Amygdala (tissue), 56 donors: ENCODE results near the gene KDM3A.
"Not testable (repeated sequence)": the region's sequence is repeated elsewhere in the genome, so short reads cannot be mapped to it uniquely, and the experiment has no call there.

Experiments used
- DNase-seq, 56 donors: peaks; one replicate each; lab custom pipeline; 2025; lab: John Stamatoyannopoulos, UW

Gene KDM3A

GRCh38 chr2:86470890-86471289 lies 29.7 kb downstream of the KDM3A start:
- DNase-seq: no peak

- DNase-seq: no peak
Observed at GRCh38 chr2:86471637-86472036, 30.5 kb downstream of the KDM3A start.

- DNase-seq: no peak
Observed at GRCh38 chr2:86476092-86476491, 34.9 kb downstream of the KDM3A start.

GRCh38 chr2:86476918-86477317 lies 35.7 kb downstream of the KDM3A start:
- no peak for DNase-seq

- DNase-seq: no peak
Observed at GRCh38 chr2:86477349-86477748, 36.2 kb downstream of the KDM3A start.

GRCh38 chr2:86480105-86480504 lies 38.9 kb downstream of the KDM3A start:
- DNase-seq: peak in 27 of 56 donors; percentile 2 to 46 (median 15)

- DNase-seq: no peak
Observed at GRCh38 chr2:86482034-86482433, 40.9 kb downstream of the KDM3A start.

- DNase-seq: peak in 4 of 56 donors; percentile 2 to 18 (median 11)
Observed at GRCh38 chr2:86484385-86484784, 43.2 kb downstream of the KDM3A start.

GRCh38 chr2:86485103-86485502 lies 43.9 kb downstream of the KDM3A start:
- DNase-seq: no peak

- no peak for DNase-seq
Observed at GRCh38 chr2:86485802-86486201, 44.6 kb downstream of the KDM3A start.

GRCh38 chr2:86487062-86487461 lies 45.9 kb downstream of the KDM3A start:
- no peak for DNase-seq

GRCh38 chr2:86488561-86489250 lies 47.5 kb downstream of the KDM3A start:
- DNase-seq: no peak

GRCh38 chr2:86489542-86489941 lies 48.4 kb downstream of the KDM3A start:
- DNase-seq: no peak

GRCh38 chr2:86490245-86490644 lies 49.1 kb downstream of the KDM3A start:
- DNase-seq: no peak

GRCh38 chr2:86491088-86491487 lies 49.9 kb downstream of the KDM3A start:
- DNase-seq: no peak

GRCh38 chr2:86492048-86492453 lies 50.9 kb downstream of the KDM3A start:
- DNase-seq: no peak

- DNase-seq: not testable (repeated sequence)
Observed at GRCh38 chr2:86496391-86496790, 55.2 kb downstream of the KDM3A start.

GRCh38 chr2:86498468-86499260 lies 57.5 kb downstream of the KDM3A start:
- DNase-seq: no peak

GRCh38 chr2:86499326-86499725 lies 58.2 kb downstream of the KDM3A start:
- DNase-seq: no peak

- no peak for DNase-seq
Observed at GRCh38 chr2:86500325-86501083, 59.3 kb downstream of the KDM3A start.

GRCh38 chr2:86507600-86507999 lies 66.4 kb downstream of the KDM3A start:
- no peak for DNase-seq
